Esophagus squamous epithelium (tissue), 4 donors: Measurements from ENCODE around the gene RELCH.

ENCODE experiments used
- POLR2A ChIP-seq, 4 donors: fragments of 450-650 bp; IDR thresholded peaks; one replicate each; pipeline ENCODE4 v1.6.1; 2017; ENCODE audit warnings: antibody characterized with exemption in 4 of 4, mild to moderate bottlenecking in 4 of 4, moderate library complexity in 3 of 4
- TF ChIP-seq, protein P1 (sequence below), 6 experiments: fragments of 450-650 bp in 4 of 6; fragments of 200-600 bp in 2 of 6; sonication (generic) in 2 of 6; IDR thresholded peaks; one replicate each; pipeline ENCODE4 v1.5.1; 2016 to 2019; ENCODE audit warnings: antibody characterized with exemption in 6 of 6, mild to moderate bottlenecking in 4 of 6, moderate library complexity in 4 of 6

GRCh38 chr18:62330650-62331049, 143.6 kb downstream of the RELCH start:
- TF ChIP-seq, protein P1, sequence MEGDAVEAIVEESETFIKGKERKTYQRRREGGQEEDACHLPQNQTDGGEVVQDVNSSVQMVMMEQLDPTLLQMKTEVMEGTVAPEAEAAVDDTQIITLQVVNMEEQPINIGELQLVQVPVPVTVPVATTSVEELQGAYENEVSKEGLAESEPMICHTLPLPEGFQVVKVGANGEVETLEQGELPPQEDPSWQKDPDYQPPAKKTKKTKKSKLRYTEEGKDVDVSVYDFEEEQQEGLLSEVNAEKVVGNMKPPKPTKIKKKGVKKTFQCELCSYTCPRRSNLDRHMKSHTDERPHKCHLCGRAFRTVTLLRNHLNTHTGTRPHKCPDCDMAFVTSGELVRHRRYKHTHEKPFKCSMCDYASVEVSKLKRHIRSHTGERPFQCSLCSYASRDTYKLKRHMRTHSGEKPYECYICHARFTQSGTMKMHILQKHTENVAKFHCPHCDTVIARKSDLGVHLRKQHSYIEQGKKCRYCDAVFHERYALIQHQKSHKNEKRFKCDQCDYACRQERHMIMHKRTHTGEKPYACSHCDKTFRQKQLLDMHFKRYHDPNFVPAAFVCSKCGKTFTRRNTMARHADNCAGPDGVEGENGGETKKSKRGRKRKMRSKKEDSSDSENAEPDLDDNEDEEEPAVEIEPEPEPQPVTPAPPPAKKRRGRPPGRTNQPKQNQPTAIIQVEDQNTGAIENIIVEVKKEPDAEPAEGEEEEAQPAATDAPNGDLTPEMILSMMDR (IDR thresholded peaks at IDR 0.05), result no peak
- no peak for TF ChIP-seq POLR2A (IDR thresholded peaks at IDR 0.05)
